HL-60 (cell line): Measurements from ENCODE around the gene INKA2.

Experiments
- DNase-seq, 2 experiments: peaks; one replicate each; pipeline ENCODE4 v3.0.0-alpha.2; 2010 to 2020; ENCODE audit warnings: low read depth in 1 of 2, low spot score in 1 of 2
- H3K27ac ChIP-seq: fragments of 250-450 bp; sonication (Bioruptor Pico); replicated peaks from 2 replicates; pipeline ENCODE4 v1.5.1; 2020; ENCODE audit warnings: mild to moderate bottlenecking, moderate library complexity
- H3K27me3 ChIP-seq: fragments of 250-450 bp; sonication (Bioruptor Pico); 2 replicates; pipeline ENCODE4 v1.5.1; 2021; ENCODE audit warnings: mild to moderate bottlenecking, moderate library complexity; ENCODE audit not compliant: insufficient read depth, poor library complexity, severe bottlenecking
- H3K4me3 ChIP-seq: replicated peaks from 2 replicates; pipeline ENCODE4 v1.5.1; 2011; ENCODE audit warnings: mild to moderate bottlenecking, control low read depth, low read length; ENCODE audit not compliant: insufficient read depth
- CTCF ChIP-seq: IDR thresholded peaks from one replicate; pipeline ENCODE4 v1.5.1; 2011; ENCODE audit warnings: low read length, control low read depth, inconsistent platforms; ENCODE audit not compliant: insufficient read depth
- GABPA ChIP-seq: IDR thresholded peaks from 2 replicates; pipeline ENCODE4 v1.6.1; 2012; ENCODE audit warnings: low read depth
- POLR2AphosphoS5 ChIP-seq: IDR thresholded peaks from 2 replicates; pipeline ENCODE4 v1.6.1; 2012; ENCODE audit warnings: low read depth
- REST ChIP-seq: IDR thresholded peaks from 2 replicates; pipeline ENCODE4 v1.6.1; 2012; ENCODE audit warnings: low read depth; ENCODE audit not compliant: insufficient replicate concordance
- SPI1 ChIP-seq: IDR thresholded peaks from 2 replicates; pipeline ENCODE4 v1.6.1; 2012; ENCODE audit warnings: low read depth, mild to moderate bottlenecking, borderline replicate concordance

Gene INKA2

GRCh38 chr1:111723871-111724270, 15.3 kb downstream of the INKA2 start:
- no peak for TF ChIP-seq CTCF
- no peak for TF ChIP-seq GABPA
- no peak for TF ChIP-seq SPI1
- TF ChIP-seq REST, result no peak
- TF ChIP-seq POLR2AphosphoS5, result no peak
- no peak for DNase-seq
- H3K27me3 ChIP-seq, result no peaks in the 10 kb centered on the region
- no peak overlapping the region for H3K4me3 ChIP-seq
- H3K27ac ChIP-seq, result no peak overlapping the region

- TF ChIP-seq GABPA (no peak), POLR2AphosphoS5 (no peak), SPI1 (no peak), REST (no peak), CTCF (no peak)
- H3K27ac ChIP-seq, result no peak overlapping the region
- DNase-seq, result no peak
- no peak overlapping the region for H3K4me3 ChIP-seq
- H3K27me3 ChIP-seq, result no peaks in the 10 kb centered on the region
These were observed 15.9 kb downstream of the INKA2 start for GRCh38 chr1:111723091-111723806.

GRCh38 chr1:111720977-111721786, 18.0 kb downstream of the INKA2 start:
- TF ChIP-seq POLR2AphosphoS5, result no peak
- no peak for TF ChIP-seq REST
- no peak for TF ChIP-seq GABPA
- no peak for TF ChIP-seq CTCF
- no peak for TF ChIP-seq SPI1
- DNase-seq, result no peak
- Histone ChIP-seq H3K4me3 (no peak overlapping the region), H3K27me3 (no peaks in the 10 kb centered on the region), H3K27ac (no peak overlapping the region)
